ENCODE data around the gene PLXNA2.

The PLXNA2 gene

GRCh38 chr1:208219659-208220282, 24.4 kb downstream of the PLXNA2 start:
- DNase-seq = no peak

- DNase-seq = no peak
Observed at GRCh38 chr1:208219098-208219658, 25.0 kb downstream of the PLXNA2 start.

- DNase-seq = no peak
Observed at GRCh38 chr1:208218237-208219097, 25.7 kb downstream of the PLXNA2 start.

GRCh38 chr1:208217781-208218180, 26.4 kb downstream of the PLXNA2 start:
- no peak for DNase-seq

GRCh38 chr1:208216806-208217205, 27.4 kb downstream of the PLXNA2 start:
- DNase-seq = no peak

- DNase-seq = no peak
Observed at GRCh38 chr1:208216062-208216461, 28.1 kb downstream of the PLXNA2 start.

GRCh38 chr1:208215393-208215792, 28.8 kb downstream of the PLXNA2 start:
- DNase-seq = no peak

- no peak for DNase-seq
Observed at GRCh38 chr1:208213786-208214185, 30.4 kb downstream of the PLXNA2 start.

GRCh38 chr1:208212893-208213292, 31.3 kb downstream of the PLXNA2 start:
- DNase-seq = no peak

GRCh38 chr1:208211921-208212843, 32.0 kb downstream of the PLXNA2 start:
- no peak for DNase-seq

- no peak for DNase-seq
Observed at GRCh38 chr1:208209896-208210589, 34.1 kb downstream of the PLXNA2 start.

- DNase-seq = no peak
Observed at GRCh38 chr1:208209286-208209685, 34.9 kb downstream of the PLXNA2 start.

GRCh38 chr1:208208132-208208487, 36.1 kb downstream of the PLXNA2 start:
- DNase-seq = no peak

GRCh38 chr1:208207388-208208131, 36.6 kb downstream of the PLXNA2 start:
- peak; percentile 27 for DNase-seq

- DNase-seq = no peak
Observed at GRCh38 chr1:208206092-208206698, 38.0 kb downstream of the PLXNA2 start.

- DNase-seq = no peak
Observed at GRCh38 chr1:208205216-208206013, 38.8 kb downstream of the PLXNA2 start.

- no peak for DNase-seq
Observed at GRCh38 chr1:208204779-208205178, 39.4 kb downstream of the PLXNA2 start.

GRCh38 chr1:208203848-208204609, 40.2 kb downstream of the PLXNA2 start:
- DNase-seq = no peak

GRCh38 chr1:208203127-208203847, 40.9 kb downstream of the PLXNA2 start:
- peak; percentile 87 for DNase-seq
